GM19397 (cell line): ENCODE results near the gene MYRFL.
"Not testable (repeated sequence)": the region's sequence is repeated elsewhere in the genome, so short reads cannot be mapped to it uniquely, and the experiment has no call there.

Experiments
- ATAC-seq: cut with Tn5 transposase; IDR thresholded peaks from one replicate; pipeline ENCODE4 v1.9.1; 2021; ENCODE audit warnings: mild to moderate bottlenecking, moderate library complexity; ENCODE audit not compliant: unreplicated experiment

The MYRFL gene

DNA sequence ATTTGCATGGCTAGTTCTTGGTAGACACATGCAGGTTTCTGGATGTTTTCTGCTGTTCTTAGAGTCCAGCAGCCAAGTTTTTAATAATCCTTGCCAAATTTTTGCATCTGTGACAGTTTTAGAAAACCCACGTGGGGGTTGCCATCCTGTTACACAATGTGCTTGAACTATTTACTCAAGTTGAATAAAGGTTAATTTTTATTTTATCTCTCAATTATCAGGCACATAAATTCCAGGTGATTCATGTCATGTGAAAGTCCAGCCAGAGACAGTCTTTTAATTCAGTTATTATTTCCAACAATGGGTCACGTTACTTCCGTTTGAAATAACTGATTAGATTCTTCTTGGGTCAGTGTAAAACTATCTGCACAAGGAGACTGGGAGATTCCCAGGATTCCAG is 15.7 kb downstream of the MYRFL start:
- no peak for ATAC-seq

DNA sequence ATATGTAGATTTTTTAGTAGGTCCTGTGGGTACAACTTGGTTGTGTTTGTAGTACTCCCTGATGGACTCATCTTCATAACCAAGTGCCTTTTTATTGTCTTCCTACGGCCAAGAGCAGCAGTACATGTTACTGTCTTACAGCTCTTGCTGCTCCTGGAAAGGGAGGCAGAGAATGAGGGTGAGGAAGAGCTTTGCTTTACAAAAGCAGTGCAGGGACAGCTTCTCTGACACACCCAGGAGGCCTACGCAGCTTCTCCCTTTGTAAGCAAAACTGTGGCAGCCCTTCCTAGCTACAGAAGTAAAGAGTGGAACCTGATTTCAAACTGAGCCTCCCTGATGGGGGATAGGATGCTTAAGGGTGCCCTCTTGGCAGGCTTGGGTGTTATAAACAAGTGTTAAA is 18.6 kb downstream of the MYRFL start:
- no peak for ATAC-seq

DNA sequence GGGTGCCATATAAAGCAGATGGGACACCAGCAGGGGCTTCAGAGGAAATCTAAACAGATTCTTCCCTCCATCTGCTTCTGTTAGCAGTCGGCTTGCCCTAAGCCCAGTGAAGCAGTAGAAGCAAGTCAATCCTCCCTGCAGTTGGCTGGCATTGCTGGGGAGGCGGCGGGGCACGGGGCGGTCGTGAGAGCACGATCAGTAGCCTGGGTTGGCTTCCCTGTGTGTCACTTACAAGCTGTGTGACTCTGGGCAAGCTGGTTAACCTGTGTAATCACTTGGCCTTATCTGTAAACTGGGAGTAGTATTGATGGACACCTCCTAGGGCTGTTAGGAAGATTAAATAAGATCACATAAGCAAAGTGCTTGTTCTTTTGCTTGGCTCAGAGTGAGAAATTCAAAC is 19.4 kb downstream of the MYRFL start:
- no peak for ATAC-seq

DNA sequence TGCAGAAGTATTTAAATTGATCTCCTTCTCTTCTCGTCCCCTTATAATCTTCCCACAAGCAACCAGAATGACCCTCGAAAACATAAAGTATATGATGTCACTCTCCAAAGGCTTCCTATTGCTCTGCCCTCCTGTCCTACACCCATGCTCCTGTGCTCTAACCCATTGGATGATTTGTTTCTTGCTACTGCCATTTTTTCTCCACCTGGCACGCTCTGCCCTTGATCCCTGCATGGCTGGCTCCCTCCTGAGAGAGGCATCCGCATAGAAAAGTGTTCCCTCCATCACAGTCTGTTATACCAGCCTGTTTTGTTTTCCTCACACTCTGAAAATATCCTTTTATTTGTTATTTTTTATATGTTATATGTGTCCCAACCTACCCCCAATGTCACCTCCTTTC is 19.8 kb downstream of the MYRFL start:
- ATAC-seq: no peak

DNA sequence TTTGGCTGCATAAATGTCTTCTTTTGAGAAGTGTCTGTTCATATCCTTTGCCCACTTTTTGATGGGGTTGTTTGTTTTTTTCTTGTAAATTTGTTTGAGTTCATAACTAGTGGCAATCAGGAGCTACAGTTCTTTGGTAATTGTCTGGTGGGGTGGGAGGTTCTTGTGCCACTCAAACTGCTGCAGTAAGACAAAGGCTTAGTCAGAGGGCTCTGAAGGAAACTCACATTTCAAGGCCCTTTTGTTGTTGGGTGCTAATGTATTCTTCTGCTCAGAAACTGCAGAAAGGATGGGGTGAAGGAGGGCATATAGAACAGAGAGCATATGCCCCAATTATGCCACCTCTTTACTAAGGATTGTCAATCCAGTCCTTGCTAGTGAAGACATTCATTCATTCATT is 21.9 kb downstream of the MYRFL start:
- no peak for ATAC-seq

DNA sequence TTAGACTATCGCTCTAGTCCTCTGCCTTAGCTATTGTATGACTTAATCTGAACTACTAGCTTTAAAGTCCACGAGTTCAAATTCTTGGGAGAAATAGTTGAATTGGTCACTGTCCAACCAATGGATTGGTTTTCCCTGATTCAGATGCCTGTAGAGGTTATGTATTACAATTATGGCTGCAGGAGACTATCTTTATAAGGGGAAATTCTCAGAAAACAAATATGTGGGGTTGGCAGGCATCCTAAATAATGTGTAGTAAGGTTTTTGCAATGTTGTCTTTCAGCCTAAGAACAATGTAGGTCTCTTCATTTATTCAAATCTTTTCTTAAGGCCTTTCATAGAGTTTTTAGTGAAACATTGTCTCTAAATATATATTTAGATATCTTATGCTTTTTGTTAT is 26.9 kb downstream of the MYRFL start:
- ATAC-seq: no peak

DNA sequence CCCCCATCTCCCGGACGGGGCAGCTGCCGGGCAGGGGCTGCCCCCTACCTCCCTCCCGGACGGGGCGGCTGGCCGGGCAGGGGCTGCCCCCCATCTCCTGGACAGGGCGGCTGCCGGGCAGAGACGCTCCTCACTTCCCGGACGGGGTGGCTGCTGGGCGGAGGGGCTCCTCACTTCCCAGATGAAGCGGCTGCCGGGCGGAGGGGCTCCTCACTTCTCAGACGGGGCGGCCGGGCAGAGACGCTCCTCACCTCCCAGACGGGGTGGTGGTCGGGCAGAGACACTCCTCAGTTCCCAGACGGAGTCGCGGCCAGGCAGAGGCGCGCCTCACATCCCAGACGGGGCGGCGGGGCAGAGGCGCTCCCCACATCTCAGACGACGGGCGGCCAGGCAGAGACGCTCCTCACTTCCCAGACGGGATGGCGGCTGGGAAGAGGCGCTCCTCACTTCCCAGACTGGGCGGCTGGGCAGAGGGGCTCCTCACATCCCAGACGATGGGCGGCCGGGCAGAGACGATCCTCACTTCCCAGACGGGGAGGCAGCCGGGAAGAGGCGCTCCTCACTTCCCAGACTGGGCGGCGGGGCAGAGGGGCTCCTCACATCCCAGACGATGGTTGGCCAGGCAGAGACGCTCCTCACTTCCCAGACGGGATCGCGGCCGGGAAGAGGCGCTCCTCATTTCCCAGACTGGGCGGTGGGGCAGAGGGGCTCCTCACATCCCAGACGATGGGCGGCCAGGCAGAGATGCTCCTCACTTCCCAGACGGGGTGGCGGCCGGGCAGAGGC is 28.3 kb downstream of the MYRFL start:
- ATAC-seq: not testable (repeated sequence)

DNA sequence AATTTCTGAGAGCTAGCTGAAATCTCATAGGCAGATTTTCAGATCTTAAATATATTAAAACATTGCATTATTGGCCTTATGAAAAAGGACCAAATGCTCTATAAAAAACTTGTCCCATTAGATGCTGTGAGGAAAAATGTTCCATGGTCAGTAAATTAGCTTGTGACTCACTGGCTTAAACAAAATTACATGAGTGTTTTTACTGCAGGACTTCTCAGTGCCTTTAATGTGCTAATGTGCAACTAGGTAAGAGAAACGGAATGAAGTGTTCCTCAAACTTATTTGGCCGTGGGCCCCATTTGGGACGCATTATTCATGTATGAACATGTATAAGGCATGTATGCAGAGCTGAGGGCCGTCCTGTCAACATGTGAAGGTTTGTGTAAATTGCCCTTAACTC is 41.7 kb downstream of the MYRFL start:
- no peak for ATAC-seq

DNA sequence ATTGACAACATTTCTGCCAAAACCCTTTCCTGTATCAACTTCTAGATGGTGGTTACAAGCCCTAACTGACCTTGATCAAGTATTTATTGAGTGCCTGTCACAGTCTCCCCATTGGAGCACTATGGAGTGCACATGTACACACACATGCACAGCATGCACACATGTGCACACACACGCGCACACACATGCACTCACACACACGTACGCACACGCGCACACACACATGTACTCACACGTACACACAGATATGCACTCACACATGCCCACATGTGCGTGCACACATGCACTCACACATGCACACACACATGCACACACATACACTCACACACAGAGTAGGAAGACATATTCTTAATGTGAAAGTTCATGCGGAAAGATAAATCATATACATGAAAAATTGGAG is 43.7 kb downstream of the MYRFL start:
- no peak for ATAC-seq

DNA sequence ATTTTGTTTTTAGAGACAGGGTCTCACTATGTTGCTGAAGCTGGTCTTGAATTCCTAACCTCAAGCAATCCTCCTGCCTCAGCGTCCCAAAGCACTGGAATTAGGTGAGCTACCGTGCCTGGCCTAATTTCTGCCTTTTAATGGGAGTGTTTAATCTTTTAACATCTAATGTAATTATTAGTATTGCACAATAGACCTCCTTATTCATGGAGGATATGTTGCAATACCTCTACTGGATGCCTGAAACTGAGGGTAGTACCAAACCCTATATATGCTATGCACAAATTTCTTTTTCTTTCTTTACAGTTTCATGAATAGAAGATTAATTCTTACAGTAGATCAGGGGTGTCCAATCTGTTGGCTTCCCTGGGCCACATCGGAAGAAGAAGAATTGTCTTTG is 47.8 kb downstream of the MYRFL start:
- no peak for ATAC-seq

DNA sequence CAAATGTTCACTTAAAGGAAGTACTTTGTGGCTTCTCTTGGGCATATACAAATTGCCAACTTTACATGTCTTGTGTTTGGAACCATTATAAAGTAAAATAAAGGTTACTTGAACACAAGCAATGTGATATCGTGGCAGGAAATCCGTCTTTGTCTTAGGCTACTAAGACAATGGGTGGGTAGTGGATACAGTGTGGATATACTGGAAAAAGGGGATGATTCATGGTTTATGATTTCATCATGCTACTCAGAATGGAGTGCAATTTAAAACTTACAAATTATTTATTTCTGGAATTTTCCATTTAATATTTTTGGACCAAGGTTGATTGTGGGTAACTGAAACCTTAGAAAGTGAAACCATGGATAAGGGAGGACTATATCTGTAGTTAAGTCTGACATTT is 48.4 kb downstream of the MYRFL start:
- no peak for ATAC-seq

DNA sequence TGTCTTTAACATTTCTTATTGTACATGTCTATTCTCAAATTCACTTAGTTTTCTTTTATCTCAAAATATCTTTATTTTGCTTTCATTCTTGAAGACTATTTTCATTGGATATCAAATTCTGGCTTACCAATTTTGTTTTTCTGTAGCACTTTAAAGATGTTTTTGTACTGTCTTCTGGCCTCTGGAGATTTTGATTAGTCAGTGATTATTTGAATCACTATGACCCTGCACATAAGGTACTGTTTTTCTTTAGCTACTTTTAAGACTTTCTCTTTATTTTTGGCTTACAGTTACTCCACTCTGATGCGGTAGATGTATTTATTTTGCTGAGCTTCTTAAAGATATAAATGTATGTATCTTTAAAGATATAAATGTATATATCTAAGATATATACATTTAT is 49.6 kb downstream of the MYRFL start:
- ATAC-seq: no peak

DNA sequence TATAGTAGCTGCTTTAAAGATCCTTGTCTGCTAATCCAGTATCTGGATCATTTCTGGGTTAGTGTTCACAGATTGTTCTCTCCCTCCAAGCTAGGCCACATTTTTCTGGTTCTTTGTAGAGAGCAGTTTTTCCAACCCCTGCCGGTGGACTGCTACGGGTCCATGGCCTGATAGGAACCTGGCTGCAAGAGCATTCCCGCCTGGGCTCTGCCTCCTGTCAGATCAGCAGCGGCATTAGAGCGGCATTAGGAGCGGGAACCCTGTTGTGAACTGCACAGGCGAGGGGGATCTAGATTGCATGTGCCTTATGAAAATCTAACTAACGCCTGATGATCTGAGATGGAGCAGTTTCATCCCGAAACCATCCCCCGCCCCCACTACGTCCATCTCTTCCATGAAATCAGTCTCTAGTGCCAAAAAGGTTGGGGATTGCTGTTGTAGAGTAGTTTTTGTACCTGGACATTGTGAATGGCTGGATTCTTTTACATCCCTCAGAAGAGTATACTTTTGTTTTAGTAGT is 50.4 kb downstream of the MYRFL start:
- ATAC-seq: no peak

DNA sequence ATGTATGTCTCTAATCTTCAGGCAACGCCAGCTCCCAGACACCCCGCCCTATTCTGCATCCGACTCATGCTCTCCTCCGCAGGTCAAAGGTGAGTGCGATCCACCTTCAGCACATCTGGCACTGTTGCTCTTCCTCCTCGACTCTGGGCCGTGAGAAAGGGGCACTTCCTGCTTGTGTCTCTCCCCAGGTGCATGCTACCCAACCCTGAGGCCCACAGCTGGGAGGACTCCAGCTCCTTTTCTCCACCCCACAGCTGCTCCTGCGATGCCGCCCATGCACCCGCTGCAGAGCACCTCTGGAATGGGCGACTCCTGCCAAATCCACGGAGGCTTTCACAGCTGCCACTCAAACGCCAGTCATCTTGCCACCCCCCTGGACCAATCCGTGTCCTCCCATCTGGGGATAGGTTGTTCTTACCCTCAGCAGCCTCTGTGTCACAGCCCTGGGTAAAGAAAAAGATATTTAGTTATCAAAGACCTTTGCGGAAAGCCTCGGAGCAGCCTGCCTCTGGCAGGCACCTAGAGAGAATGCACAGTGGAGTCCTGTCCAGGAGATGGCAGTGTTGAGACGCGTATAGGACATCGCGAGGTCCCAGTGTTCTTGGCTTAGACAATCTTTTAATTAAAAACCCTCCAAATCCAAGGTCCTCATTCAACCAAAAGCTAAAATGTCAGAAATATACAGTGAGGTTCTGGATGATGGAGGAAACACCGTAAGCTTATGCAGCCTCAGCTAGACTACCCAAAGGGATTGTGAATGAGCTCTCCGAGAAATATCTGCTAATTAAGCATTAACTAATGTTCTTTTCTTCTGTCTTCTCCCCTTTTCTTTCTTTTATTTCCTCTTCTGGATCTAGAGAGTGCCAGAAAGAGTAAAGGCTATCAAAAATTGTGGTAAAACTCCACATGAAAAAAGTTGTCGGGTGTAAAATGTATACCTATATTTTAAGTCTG is 54.3 kb downstream of the MYRFL start:
- ATAC-seq: peak; percentile 88

DNA sequence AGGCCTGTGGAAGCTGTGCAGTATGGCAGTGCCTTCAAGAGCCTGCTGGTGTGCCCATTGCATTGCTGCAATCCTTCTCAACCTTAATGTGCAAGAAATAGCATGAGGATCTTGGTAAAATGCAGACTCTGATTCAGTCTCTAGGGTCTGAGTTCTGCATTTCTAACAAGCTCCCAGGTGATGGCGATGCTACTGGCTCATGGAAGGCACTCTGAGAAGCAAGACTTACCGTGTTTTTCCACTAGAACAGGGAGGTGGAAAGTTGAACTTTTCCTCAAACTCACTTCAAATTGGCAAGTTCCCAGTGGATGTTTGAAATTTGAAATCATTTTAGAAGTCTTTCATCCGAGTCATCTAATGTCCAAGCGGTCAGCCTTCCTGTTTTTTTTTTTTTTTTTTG is 55.5 kb downstream of the MYRFL start:
- ATAC-seq: no peak

DNA sequence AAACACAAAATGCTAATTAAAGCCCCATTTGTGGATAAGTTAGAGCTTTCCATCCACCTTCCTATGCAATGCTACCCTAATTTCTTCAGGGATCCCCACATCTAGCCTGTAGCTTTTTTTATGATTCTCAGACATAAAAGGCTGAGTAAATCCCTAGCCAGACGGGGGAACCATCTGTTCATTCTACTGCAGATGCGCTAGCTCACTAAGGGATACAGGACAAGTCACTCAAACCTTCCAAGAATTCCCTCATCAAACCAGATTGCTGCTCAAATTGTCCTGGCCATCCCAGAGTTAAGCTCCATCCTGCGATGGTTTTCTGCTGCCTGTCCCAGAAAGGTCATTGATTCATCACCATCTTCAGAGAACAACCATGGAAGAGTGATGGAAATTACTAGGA is 56.7 kb downstream of the MYRFL start:
- no peak for ATAC-seq

DNA sequence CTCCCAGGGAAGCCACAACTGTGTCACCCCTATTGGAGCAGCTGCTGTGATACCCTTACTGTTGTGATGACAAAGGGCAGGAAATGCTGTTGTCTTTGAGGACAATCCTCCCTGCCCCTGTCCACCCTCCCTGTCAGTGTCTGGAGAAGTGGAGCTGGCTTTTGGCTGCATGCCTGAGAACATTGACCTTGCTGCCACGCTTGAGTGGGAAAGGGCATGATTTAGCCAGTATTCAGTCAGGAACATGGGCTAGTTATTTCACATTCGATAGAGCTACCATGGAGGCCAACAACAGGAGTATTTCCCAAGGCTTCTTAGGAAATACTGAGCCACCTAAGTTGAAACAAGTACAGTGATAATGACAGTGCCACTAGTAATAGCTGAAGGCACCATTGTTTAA is 59.4 kb downstream of the MYRFL start:
- no peak for ATAC-seq

DNA sequence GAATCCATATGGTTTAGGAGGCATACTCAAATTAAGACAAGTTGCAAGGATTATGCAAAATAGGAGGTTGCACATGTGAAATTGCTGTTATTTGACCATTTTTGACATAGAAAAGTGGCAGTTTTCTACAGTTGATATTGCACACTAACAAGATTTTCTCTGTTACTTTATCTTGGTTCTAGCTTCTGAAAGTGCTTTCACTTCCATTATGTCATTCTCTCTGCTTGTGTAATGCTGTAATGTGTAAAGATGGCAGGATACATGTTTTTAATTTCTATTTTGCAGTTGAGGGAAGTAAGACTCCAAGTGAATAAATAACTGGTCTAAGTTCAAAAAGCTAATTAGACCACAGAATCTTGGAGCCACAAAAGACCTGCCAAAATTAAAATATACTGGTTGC is 60.6 kb downstream of the MYRFL start:
- no peak for ATAC-seq

DNA sequence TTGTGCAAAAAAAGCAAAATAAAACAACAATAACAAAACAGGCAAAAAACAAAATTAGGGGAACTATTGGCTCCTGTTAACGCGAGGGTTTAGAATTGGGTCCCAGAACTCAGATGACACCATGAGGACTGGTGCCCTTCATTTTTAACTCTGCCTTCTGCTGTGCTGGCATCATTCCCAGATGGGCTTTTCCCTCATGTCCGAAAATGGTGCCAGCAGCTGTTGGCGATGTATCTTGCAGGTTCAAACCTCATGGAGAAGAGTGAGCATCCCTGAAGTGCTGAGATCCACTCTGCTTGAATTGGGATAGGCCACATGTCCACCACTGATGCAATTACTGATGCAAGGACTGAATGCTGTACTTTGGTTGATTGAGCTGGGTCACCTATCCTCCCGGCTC is 61.1 kb downstream of the MYRFL start:
- ATAC-seq: no peak

DNA sequence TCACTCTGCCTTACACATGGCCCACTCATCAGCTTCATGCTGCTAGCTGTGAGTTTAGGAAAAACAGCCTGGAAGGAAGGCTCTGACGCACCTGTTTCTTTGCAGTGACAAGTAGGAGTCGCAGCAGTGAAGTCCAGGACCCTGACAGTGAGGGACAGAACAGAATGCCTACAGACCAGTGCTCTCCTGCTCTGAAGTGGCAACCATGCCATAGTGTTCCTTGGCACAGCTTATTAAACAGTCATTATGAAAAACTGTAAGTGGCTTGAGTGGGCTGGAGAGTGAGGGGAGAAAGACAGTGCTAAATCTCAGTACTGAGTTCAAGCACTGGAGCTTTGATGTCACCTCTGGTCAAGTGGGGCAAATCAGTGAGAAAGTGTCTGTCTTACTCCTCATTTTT is 61.7 kb downstream of the MYRFL start:
- no peak for ATAC-seq

DNA sequence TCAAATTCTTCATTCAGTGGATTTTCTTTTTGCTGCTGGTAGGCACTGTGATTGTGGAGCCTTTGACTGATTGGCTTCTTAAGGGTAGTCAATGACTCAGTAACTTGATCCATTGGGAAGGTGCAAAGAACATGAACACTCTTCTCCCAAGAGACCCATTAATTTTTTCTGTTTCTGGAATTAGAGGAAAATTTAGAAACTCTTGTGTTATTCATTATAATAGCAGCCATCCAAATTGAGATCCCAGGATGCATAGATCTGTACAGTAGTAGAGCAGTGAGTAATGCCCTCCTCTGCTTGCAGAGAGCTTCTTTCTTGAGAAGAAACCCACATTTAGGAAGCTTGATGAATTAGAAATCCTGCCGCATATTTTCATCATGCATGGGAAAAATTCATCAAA is 63.9 kb downstream of the MYRFL start:
- ATAC-seq: no peak

DNA sequence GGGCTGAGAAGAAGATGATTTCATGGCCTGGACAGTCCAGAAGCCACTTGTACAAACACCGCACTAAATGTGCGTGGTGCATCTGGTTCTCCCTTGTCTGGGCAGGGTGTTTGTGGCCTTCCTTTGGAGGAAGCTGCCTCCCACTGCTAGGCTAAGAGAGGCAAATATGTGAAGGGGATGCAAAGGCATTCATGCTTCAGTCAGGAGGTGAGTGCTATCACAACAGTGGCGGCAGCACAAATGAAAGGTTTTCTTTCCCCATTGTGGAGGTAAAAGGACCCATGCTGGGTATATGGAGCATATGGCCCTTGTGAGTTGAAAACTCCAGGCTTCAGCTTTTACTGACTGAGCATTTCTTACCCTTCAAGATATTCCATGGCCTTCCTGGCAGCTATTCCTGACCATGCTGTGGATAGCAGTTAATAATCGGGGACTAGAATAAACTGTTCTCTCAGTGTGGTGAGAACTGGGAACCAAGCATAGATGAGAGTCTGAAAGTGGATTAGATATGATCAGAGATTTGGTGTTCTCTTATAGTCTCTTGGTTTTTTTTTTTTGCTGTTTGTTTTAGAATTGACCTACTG is 69.9 kb downstream of the MYRFL start:
- ATAC-seq: no peak
